CD14-positive monocyte (primary cell): Measurements from ENCODE around the gene POLD3. TPM values are rescaled to one million over a fixed set of nuclear protein-coding genes. Genes with fewer than 3 reads are reported as not detected.

Experiments
- DNase-seq, 3 donors: peaks; one replicate each; pipeline ENCODE4 v3.0.0-alpha.2; 2011 to 2022
- H2AFZ ChIP-seq: 2 replicates; pipeline ENCODE4 v1.6.0; 2012; ENCODE audit warnings: mild to moderate bottlenecking, low read depth, low read length, inconsistent platforms; ENCODE audit not compliant: insufficient read depth, poor library complexity, severe bottlenecking
- H3K27ac ChIP-seq, 2 donors: 1 replicate in 1 of 2; 2 replicates in 1 of 2; pipeline ENCODE4 v1.5.1; 2012 to 2013; ENCODE audit warnings: low read length in 2 of 2, control low read depth in 1 of 2, inconsistent platforms in 1 of 2, low read depth in 1 of 2, mild to moderate bottlenecking in 1 of 2
- H3K27me3 ChIP-seq, 2 donors: one replicate each; pipeline versions ENCODE4 v1.6.0 to v1.6.1; 2011 to 2013; ENCODE audit warnings: low read length in 2 of 2; ENCODE audit not compliant: control insufficient read depth in 2 of 2, insufficient read depth in 2 of 2
- H3K36me3 ChIP-seq, 2 donors: replicated peaks in 1 of 2; 1 replicate in 1 of 2; 2 replicates in 1 of 2; pipeline versions ENCODE4 v1.5.1 to v1.6.1; 2012 to 2013; ENCODE audit warnings: low read length in 2 of 2, control low read depth in 1 of 2, inconsistent platforms in 1 of 2, mild to moderate bottlenecking in 1 of 2; ENCODE audit not compliant: insufficient read depth in 2 of 2, control insufficient read depth in 1 of 2
- H3K4me1 ChIP-seq, 2 donors: 1 replicate in 1 of 2; 2 replicates in 1 of 2; pipeline versions ENCODE4 v1.5.1 to v1.6.1; 2012 to 2013; ENCODE audit warnings: low read length in 2 of 2, control low read depth in 1 of 2, inconsistent platforms in 1 of 2, mild to moderate bottlenecking in 1 of 2, moderate library complexity in 1 of 2; ENCODE audit not compliant: insufficient read depth in 2 of 2, control insufficient read depth in 1 of 2
- H3K4me2 ChIP-seq: replicated peaks from 2 replicates; pipeline ENCODE3; 2012; ENCODE audit warnings: low read length, moderate library complexity, mild to moderate bottlenecking; ENCODE audit not compliant: poor library complexity, severe bottlenecking; ENCODE audit errors: extremely low read depth
- H3K4me3 ChIP-seq, 3 experiments: fragments of 200-600 bp in 1 of 3; sonication (generic) in 1 of 3; replicated peaks in 1 of 3; 1 replicate in 2 of 3; 2 replicates in 1 of 3; pipeline ENCODE4 v1.5.1; 2011 to 2013; ENCODE audit warnings: low read length in 3 of 3, mild to moderate bottlenecking in 3 of 3, control low read depth in 2 of 3, low read depth in 2 of 3, inconsistent platforms in 1 of 3, moderate library complexity in 1 of 3
- H3K79me2 ChIP-seq: 2 replicates; pipeline ENCODE4 v1.6.0; 2012; ENCODE audit warnings: mild to moderate bottlenecking, control low read depth, inconsistent platforms, low read length, moderate library complexity; ENCODE audit not compliant: insufficient read depth
- H3K9ac ChIP-seq: 2 replicates; pipeline ENCODE4 v1.6.0; 2017; ENCODE audit warnings: low read length, mild to moderate bottlenecking; ENCODE audit not compliant: insufficient read depth, poor library complexity, severe bottlenecking
- H3K9me3 ChIP-seq, 2 donors: replicated peaks in 1 of 2; 1 replicate in 1 of 2; 2 replicates in 1 of 2; pipeline versions ENCODE4 v1.5.1 to v1.6.1; 2012 to 2013; ENCODE audit warnings: low read length in 2 of 2, control low read depth in 1 of 2; ENCODE audit not compliant: control insufficient read depth in 1 of 2, insufficient read depth in 1 of 2
- H4K20me1 ChIP-seq: 2 replicates; pipeline ENCODE4 v1.6.0; 2012; ENCODE audit warnings: mild to moderate bottlenecking, low read length, control low read depth, moderate library complexity; ENCODE audit not compliant: insufficient read depth
- H3K27ac Mint-ChIP-seq, 7 donors: one replicate each; pipeline ENCODE4 v1.8.0; 2020; ENCODE audit warnings: mild to moderate bottlenecking in 7 of 7, mixed read lengths in 7 of 7, moderate library complexity in 6 of 7, inconsistent platforms in 2 of 7
- H3K27me3 Mint-ChIP-seq, 3 donors: one replicate each; pipeline ENCODE4 v1.8.0; 2021 to 2022; ENCODE audit warnings: low read depth in 3 of 3, mild to moderate bottlenecking in 3 of 3, mixed read lengths in 3 of 3, moderate library complexity in 3 of 3, inconsistent platforms in 1 of 3
- H3K36me3 Mint-ChIP-seq, 2 donors: one replicate each; pipeline ENCODE4 v1.8.0; 2020; ENCODE audit warnings: mixed read lengths in 2 of 2, inconsistent platforms in 1 of 2, mild to moderate bottlenecking in 1 of 2
- H3K4me1 Mint-ChIP-seq: one replicate; pipeline ENCODE4 v1.8.0; 2020; ENCODE audit warnings: mild to moderate bottlenecking, mixed read lengths
- H3K4me3 Mint-ChIP-seq, 2 donors: one replicate each; pipeline ENCODE4 v1.8.0; 2020; ENCODE audit warnings: mild to moderate bottlenecking in 2 of 2, mixed read lengths in 2 of 2, moderate library complexity in 1 of 2
- H3K9me3 Mint-ChIP-seq, 7 donors: one replicate each; pipeline ENCODE4 v1.8.0; 2020 to 2022; ENCODE audit warnings: mixed read lengths in 7 of 7, mild to moderate bottlenecking in 6 of 7, moderate library complexity in 6 of 7, inconsistent platforms in 2 of 7
- CTCF ChIP-seq: fragments of 200-600 bp; IDR thresholded peaks from one replicate; pipeline ENCODE4 v1.8.0; 2022; ENCODE audit warnings: antibody characterized with exemption, mild to moderate bottlenecking
- WGBS: methylation state at CpG from one replicate; pipeline ENCODE4 v1.1.5; 2013; ENCODE audit warnings: missing lambda C conversion rate; ENCODE audit not compliant: insufficient coverage; 5-methylcytosine and 5-hydroxymethylcytosine counted together
- intact Hi-C, 2 donors: fragments of 100-400 bp; cut with micrococcal nuclease; formaldehyde crosslinking; loops; one replicate each; pipeline versions ENCODE4 v1.15.0 to v1.15.1; 2023
- polyA plus RNA-seq, 3 donors: library from polyadenylated mRNA; depleted of rRNA in 1 of 3; unstranded in 2 of 3; stranded (reverse) in 1 of 3; fragments of 300-500 nt in 2 of 3; fragments of >200 nt in 1 of 3; fragmentation: Illumina TruSeq in 2 of 3; gene quantifications; 1 replicate in 2 of 3; 2 replicates in 1 of 3; pipeline ENCODE4 v1.2.3, GENCODE V29; 2012 to 2021

POLD3 gene
- polyA plus RNA-seq, 3 donors, result 11.3 to 29.9 (median 26.2) TPM

GRCh38 chr11:74685905-74686304, 93.5 kb downstream of the POLD3 start:
- Mint-ChIP-seq H3K27me3 (peaks cover 19 to 23% (median 21%) of the 10 kb centered on the region in 3 donors), H3K4me1 (peaks cover 39% of the 10 kb centered on the region), H3K36me3 (peaks cover 0 to 2% of the 10 kb centered on the region in 2 donors), H3K9me3 (peaks cover 0 to 4% (median 0%) of the 10 kb centered on the region in 7 donors), H3K4me3 (no peak overlapping the region), H3K27ac (peak overlapping the region in 6 of 7 donors; percentile 22 to 82 (median 47))
- Histone ChIP-seq H3K9me3 (no peaks in the 10 kb centered on the region), H3K9ac (no peak overlapping the region), H3K36me3 (no peaks in the 10 kb centered on the region), H3K4me1 (peaks cover 22 to 38% of the 10 kb centered on the region in 2 donors), H3K4me3 (no peak overlapping the region), H3K79me2 (no peaks in the 10 kb centered on the region), H3K4me2 (peak overlapping the region; percentile 19), H2AFZ (no peak overlapping the region), H4K20me1 (no peaks in the 10 kb centered on the region), H3K27ac (peak overlapping the region in 1 of 2 donors; percentile 5), H3K27me3 (peaks cover 6 to 19% of the 10 kb centered on the region in 2 donors)
- DNase-seq, result peak; percentile 60 to 85 (median 61)
- TF ChIP-seq CTCF, result no peak
- intact Hi-C loops, result no loop called here
- 8% methylated on average over 1 of the region's 3 CpGs for WGBS

- Histone ChIP-seq H3K27ac (no peak overlapping the region), H3K4me1 (peaks cover 22 to 38% of the 10 kb centered on the region in 2 donors), H3K36me3 (no peaks in the 10 kb centered on the region), H3K27me3 (peaks cover 6 to 19% of the 10 kb centered on the region in 2 donors), H3K9me3 (no peaks in the 10 kb centered on the region), H2AFZ (no peak overlapping the region), H3K79me2 (no peaks in the 10 kb centered on the region), H3K4me2 (no peak overlapping the region), H4K20me1 (no peaks in the 10 kb centered on the region), H3K4me3 (no peak overlapping the region), H3K9ac (no peak overlapping the region)
- peak overlapping the region in 3 of 7 donors; percentile 8 to 65 (median 64) for H3K27ac Mint-ChIP-seq
- intact Hi-C loops, result no loop called here
- peaks cover 0 to 2% of the 10 kb centered on the region in 2 donors for H3K36me3 Mint-ChIP-seq
- no peak for TF ChIP-seq CTCF
- H3K9me3 Mint-ChIP-seq, result peaks cover 0 to 4% (median 0%) of the 10 kb centered on the region in 7 donors
- no peak overlapping the region for H3K4me3 Mint-ChIP-seq
- WGBS, result 89% methylated on average over 3 of the region's 4 CpGs
- peaks cover 19 to 23% (median 21%) of the 10 kb centered on the region in 3 donors for H3K27me3 Mint-ChIP-seq
- H3K4me1 Mint-ChIP-seq, result peaks cover 39% of the 10 kb centered on the region
- DNase-seq, result peak in 2 of 3 donors; percentile 7 to 30
Measured at GRCh38 chr11:74686792-74687191, 94.4 kb downstream of the POLD3 start.
